Left lung (tissue), 10 donors: ENCODE measurements around the gene CTIF. TPM values are rescaled to one million over a fixed set of nuclear protein-coding genes. Genes with fewer than 3 reads are reported as not detected.

Source experiments
- ATAC-seq: fragments of 200-7000 bp; cut with Tn5 transposase; one replicate; pipeline ENCODE4 v1.9.1; 2020; ENCODE audit warnings: moderate library complexity
- DNase-seq, 4 donors: peaks; one replicate each; pipeline ENCODE4 v3.0.0-alpha.2; 2013 to 2020
- H3K27ac ChIP-seq, 2 donors: fragments of 200-600 bp; sonication (generic) in 1 of 2; one replicate each; pipeline versions ENCODE4 v1.5.0 to v1.8.0; 2020 to 2021
- H3K27me3 ChIP-seq, 2 donors: fragments of 200-600 bp; sonication (generic) in 1 of 2; one replicate each; pipeline versions ENCODE4 v1.5.0 to v1.8.0; 2020 to 2021
- H3K36me3 ChIP-seq, 2 donors: fragments of 200-600 bp; sonication (generic) in 1 of 2; one replicate each; pipeline versions ENCODE4 v1.5.0 to v1.8.0; 2020 to 2021
- H3K4me1 ChIP-seq, 2 donors: fragments of 200-600 bp; one replicate each; pipeline ENCODE4 v1.8.0; 2021
- H3K4me3 ChIP-seq, 2 donors: fragments of 200-600 bp; sonication (generic) in 1 of 2; one replicate each; pipeline versions ENCODE4 v1.5.0 to v1.8.0; 2020 to 2021; ENCODE audit warnings: mild to moderate bottlenecking in 1 of 2
- H3K9me3 ChIP-seq, 2 donors: fragments of 200-600 bp; sonication (generic) in 1 of 2; one replicate each; pipeline versions ENCODE4 v1.5.0 to v1.8.0; 2020 to 2021
- CTCF ChIP-seq, 2 donors: fragments of 200-600 bp; sonication (generic) in 1 of 2; IDR thresholded peaks; one replicate each; pipeline versions ENCODE4 v1.5.0 to v1.8.0; 2021; ENCODE audit warnings: antibody characterized with exemption in 2 of 2
- intact Hi-C, 2 donors: fragments of 100-400 bp; cut with DNase I; formaldehyde crosslinking; loops; one replicate each; pipeline versions ENCODE4 v1.11.2 to v1.14.2; 2022
- polyA plus RNA-seq, 6 donors: library from polyadenylated mRNA; unstranded; fragments of 120-200 nt; gene quantifications; one replicate each; pipeline ENCODE4 v1.2.1, GENCODE V29; 2013; ENCODE audit not compliant: insufficient read length in 6 of 6
- total RNA-seq, 2 donors: library from RNA; stranded (reverse); fragmentation: NEBNext Ultra II Directional; extraction: Animal tissue kit (Norgen Biotek cat#: 25700); gene quantifications; one replicate each; pipeline ENCODE4 v1.2.1, GENCODE V29; 2021
- donor health status: DM: no; HTN: yes; CAD: no.
- donor health status: DM: no; HTN: no; CAD: no.

The CTIF gene
- total and polyA plus RNA-seq, 8 donors = 24.9 to 46.1 (median 34.9) TPM

DNA sequence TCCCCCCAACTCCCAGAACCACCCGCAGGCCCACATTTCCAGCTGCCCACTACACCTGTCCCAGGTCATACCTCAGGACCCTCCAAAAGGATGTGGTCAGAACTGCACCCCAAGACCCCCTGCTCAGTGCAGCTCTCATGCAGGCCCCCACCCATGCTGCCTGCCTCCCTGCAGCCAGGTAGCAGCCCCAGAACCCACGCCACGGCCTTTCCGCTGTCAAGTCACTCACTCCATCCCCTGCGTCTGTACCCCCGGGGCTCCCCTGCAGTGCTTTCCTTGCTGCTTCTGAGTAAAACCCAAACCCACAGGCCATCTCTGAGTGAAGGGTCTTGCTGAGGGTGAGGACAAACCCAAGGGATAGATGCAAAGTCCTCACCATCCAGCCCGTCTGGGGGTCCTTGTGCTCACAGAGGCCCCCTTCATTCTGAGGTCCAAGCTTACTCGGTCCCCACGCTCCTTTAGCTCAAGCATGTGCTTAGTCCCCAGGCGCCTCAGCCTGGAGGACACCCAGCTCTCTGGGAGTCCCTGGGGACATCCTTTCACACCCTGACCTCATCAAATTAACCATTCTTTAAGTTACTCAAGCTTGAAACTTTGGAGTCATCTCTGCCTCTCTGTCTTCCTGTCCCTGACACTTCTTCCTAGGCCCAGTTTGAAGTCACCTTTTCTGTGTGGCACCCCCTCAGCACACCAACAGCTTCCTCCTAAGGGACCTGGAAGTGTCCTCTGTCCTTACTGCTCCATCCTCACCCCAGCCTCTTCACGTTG is 281.8 kb downstream of the CTIF start:
- no peak for TF ChIP-seq CTCF (IDR thresholded peaks at IDR 0.05)
- Histone ChIP-seq H3K9me3 (no peaks in the 10 kb centered on the region), H3K4me3 (no peak overlapping the region), H3K27ac (no peak overlapping the region), H3K36me3 (peaks cover 0 to 28% of the 10 kb centered on the region in 2 donors), H3K4me1 (no peaks in the 10 kb centered on the region), H3K27me3 (no peaks in the 10 kb centered on the region)
- DNase-seq (peak in 1 of 4 donors; percentile 25), ATAC-seq (no peak)
- intact Hi-C loops = no loop called here

DNA sequence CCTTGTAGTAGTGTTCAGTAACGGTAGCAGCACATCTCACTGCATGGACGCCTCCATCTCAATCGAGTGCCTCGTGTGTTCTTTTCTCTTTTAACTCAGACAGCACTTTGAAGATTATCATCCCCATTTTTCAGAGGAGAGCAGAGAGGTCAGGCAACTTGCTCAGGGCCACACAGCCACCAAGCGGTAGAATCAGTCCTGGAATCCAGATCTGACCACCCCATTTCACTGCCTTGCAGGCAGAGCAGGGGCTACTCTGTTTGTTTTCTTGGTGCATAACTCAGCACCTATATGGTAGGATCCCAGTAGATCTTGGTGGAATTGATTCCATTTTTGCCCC is 282.4 kb downstream of the CTIF start:
- no peaks in the 10 kb centered on the region for H3K9me3 ChIP-seq
- no peaks in the 10 kb centered on the region for H3K27me3 ChIP-seq
- DNase-seq (peak in 1 of 4 donors; percentile 13), ATAC-seq (no peak)
- intact Hi-C loops = no loop called here
- H3K4me3 ChIP-seq = no peak overlapping the region
- H3K4me1 ChIP-seq = no peaks in the 10 kb centered on the region
- no peak for TF ChIP-seq CTCF (IDR thresholded peaks at IDR 0.05)
- no peak overlapping the region for H3K27ac ChIP-seq
- peaks cover 0 to 28% of the 10 kb centered on the region in 2 donors for H3K36me3 ChIP-seq

DNA sequence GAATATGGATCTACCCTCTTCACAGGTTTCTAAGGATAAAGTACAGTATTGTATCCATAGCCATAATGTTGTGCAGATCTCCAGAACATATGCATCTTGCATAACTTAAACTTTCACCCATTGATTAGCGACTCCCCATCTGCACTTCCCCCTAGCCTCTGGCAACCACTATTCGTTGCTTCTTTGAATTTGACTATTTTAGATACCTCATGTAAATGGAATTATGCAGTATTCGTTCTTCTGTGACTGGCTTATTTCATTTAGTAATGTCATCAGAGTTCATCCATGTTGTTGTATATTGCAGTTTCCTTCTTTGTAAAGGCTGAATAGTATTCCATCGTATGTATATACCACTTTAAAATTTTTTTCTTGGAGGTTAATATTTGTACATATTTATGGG is 283.0 kb downstream of the CTIF start:
- H3K27me3 ChIP-seq = no peaks in the 10 kb centered on the region
- no peaks in the 10 kb centered on the region for H3K9me3 ChIP-seq
- intact Hi-C loops = no loop called here
- TF ChIP-seq CTCF (IDR thresholded peaks at IDR 0.05) = no peak
- H3K4me1 ChIP-seq = no peaks in the 10 kb centered on the region
- no peak overlapping the region for H3K4me3 ChIP-seq
- peaks cover 0 to 28% of the 10 kb centered on the region in 2 donors for H3K36me3 ChIP-seq
- no peak for DNase-seq
- no peak for ATAC-seq
- no peak overlapping the region for H3K27ac ChIP-seq

GRCh38 chr18:48824231-48824970 is 285.6 kb downstream of the CTIF start:
- TF ChIP-seq CTCF (IDR thresholded peaks at IDR 0.05) = no peak
- H3K27me3 ChIP-seq = no peaks in the 10 kb centered on the region
- peaks cover 0 to 14% of the 10 kb centered on the region in 2 donors for H3K36me3 ChIP-seq
- no peak overlapping the region for H3K4me3 ChIP-seq
- ATAC-seq (no peak), DNase-seq (no peak)
- no peaks in the 10 kb centered on the region for H3K9me3 ChIP-seq
- intact Hi-C loops = no loop called here
- H3K4me1 ChIP-seq = peaks cover 10 to 20% of the 10 kb centered on the region in 2 donors
- no peak overlapping the region for H3K27ac ChIP-seq

DNA sequence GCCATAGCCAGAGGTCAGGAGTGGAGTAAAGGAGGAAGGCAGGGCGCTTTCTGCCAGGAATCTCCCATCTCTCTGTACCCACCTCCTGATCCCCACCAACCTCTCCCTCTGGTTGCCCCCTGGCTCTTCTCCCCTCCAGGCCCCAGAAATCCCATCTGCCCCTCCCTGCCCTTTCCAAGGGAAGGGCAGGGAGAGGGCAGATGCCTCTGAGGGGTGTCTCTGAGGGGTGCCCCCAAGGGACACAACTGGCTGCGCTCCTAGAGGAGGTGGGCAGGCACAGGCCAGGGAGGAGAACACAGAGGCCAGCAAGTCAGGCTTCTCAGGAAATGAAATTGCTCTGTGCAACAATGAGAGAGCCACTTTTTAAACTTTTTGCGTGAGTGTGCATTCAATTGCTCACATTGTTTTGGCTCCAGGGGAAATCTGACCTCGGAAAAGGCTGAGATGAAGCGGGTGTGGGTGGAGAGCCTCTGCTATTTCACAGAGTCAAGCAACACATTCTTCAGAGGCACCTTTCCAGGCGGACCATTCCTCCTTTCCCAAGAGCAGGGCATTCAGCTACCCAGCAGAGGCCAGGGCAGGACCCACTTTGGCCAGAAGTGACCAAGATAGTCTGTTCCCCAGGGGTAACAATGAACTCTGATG is 286.4 kb downstream of the CTIF start:
- intact Hi-C loops = no loop called here
- no peak overlapping the region for H3K4me3 ChIP-seq
- no peak overlapping the region for H3K27ac ChIP-seq
- peaks cover 10 to 20% of the 10 kb centered on the region in 2 donors for H3K4me1 ChIP-seq
- TF ChIP-seq CTCF (IDR thresholded peaks at IDR 0.05) = no peak
- ATAC-seq (no peak), DNase-seq (peak in 1 of 4 donors; percentile 24)
- no peaks in the 10 kb centered on the region for H3K9me3 ChIP-seq
- H3K27me3 ChIP-seq = no peaks in the 10 kb centered on the region
- H3K36me3 ChIP-seq = peaks cover 0 to 6% of the 10 kb centered on the region in 2 donors
